Muscle layer of colon (tissue), 2 donors: ENCODE data around the gene SUSD1.
A peak's percentile ranks its signal among the peaks of the same experiment; 100 is the strongest.
"Not testable (repeated sequence)": the region's sequence is repeated elsewhere in the genome, so short reads cannot be mapped to it uniquely, and the experiment has no call there.

Experiments used
- H3K27ac ChIP-seq: one replicate; pipeline ENCODE4 v1.7.0; 2013; ENCODE audit warnings: low read depth, mild to moderate bottlenecking, low read length, moderate library complexity
- H3K27me3 ChIP-seq, 2 donors: one replicate each; pipeline ENCODE4 v1.7.0; 2013; ENCODE audit warnings: low read length in 2 of 2, mild to moderate bottlenecking in 2 of 2; ENCODE audit not compliant: insufficient read depth in 2 of 2, control insufficient read depth in 1 of 2
- H3K36me3 ChIP-seq: one replicate; pipeline ENCODE4 v1.7.0; 2013; ENCODE audit warnings: mild to moderate bottlenecking, low read length; ENCODE audit not compliant: insufficient read depth
- H3K4me1 ChIP-seq: one replicate; pipeline ENCODE4 v1.7.0; 2013; ENCODE audit warnings: mild to moderate bottlenecking, low read length; ENCODE audit not compliant: insufficient read depth
- H3K4me3 ChIP-seq, 2 donors: one replicate each; pipeline ENCODE4 v1.7.0; 2013; ENCODE audit warnings: low read length in 2 of 2, low read depth in 1 of 2, mild to moderate bottlenecking in 1 of 2, moderate library complexity in 1 of 2
- H3K9ac ChIP-seq: one replicate; pipeline ENCODE4 v1.7.0; 2013; ENCODE audit warnings: low read length
- H3K9me3 ChIP-seq: one replicate; pipeline ENCODE4 v1.7.0; 2013; ENCODE audit warnings: mild to moderate bottlenecking, low read length
- donor health status: abdominal sarcoma.
- donor health status: Adenocarcinoma of cecum.

The SUSD1 gene

DNA sequence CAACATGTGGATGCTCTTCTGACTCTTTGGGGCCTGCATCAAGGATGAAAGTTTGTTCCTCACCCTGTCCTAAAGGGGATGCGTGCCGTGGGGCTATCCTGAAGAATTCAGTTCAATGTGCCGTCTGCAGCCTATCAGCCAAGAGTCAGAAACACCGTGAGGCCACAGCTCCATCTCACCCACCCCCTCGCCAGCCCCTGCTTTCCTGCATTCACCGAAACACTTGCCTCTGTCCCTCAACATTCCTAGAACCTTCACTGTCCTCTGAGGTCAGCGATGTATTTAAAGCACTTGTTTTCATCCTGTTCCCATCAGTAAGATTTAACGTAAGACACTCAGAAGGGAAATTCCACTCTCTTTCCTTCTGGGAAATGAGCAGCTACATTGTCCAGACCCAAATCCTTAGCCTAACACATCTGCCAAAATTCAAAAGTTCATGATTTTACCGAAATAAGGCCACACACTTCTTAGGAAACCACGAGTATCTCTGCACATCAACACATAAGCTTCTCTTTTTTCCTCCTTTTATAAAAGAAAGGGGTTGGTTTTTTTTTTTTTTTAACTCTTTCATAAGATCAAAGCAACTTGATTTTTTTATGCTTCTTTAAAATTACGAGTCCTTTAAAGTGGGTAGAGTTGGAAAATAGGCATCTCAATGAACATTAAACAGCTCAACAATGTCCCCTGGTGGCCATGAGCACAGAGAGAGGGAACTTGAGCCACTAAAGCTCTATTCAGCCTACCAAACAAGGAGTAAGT is 100.7 kb downstream of the SUSD1 start:
- H3K27me3 ChIP-seq: no peaks in the 10 kb centered on the region
- H3K27ac ChIP-seq: peak overlapping the region; percentile 46
- H3K4me3 ChIP-seq: peak overlapping the region in 1 of 2 donors; percentile 15
- H3K9ac ChIP-seq: peak overlapping the region; percentile 12
- H3K9me3 ChIP-seq: no peaks in the 10 kb centered on the region
- H3K36me3 ChIP-seq: no peaks in the 10 kb centered on the region
- peaks cover 22% of the 10 kb centered on the region for H3K4me1 ChIP-seq

DNA sequence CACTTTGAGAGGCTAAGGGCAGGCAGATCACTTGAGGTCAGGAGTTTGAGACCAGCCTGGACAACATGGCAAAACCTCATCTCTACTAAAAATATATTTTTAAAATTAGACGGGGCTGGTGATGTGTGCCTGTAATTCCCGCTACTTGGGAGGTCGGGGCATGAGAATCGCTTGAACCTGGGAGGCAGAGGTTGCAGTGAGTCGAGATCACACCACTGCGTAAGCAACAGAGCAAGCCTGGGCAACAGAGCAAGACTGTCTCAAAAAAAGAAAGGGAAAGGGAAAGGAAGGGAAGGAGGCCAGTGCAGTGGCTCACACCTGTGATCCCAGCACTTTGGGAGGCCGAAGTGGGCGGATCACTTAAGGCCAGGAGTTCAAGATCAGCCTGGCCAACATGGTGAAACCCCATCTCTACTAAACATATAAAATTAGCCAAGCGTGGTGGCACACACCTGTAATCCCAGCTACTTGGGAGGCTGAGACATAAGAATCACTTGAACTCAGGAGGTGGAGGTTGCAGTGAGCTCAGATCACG is 101.4 kb downstream of the SUSD1 start:
- H3K9ac ChIP-seq, H3K36me3 ChIP-seq, H3K9me3 ChIP-seq, H3K27me3 ChIP-seq: not testable (repeated sequence)
- Histone ChIP-seq H3K27ac (peak overlapping the region; percentile 46), H3K4me1 (peaks cover 22% of the 10 kb centered on the region), H3K4me3 (peak overlapping the region in 1 of 2 donors; percentile 15)

DNA sequence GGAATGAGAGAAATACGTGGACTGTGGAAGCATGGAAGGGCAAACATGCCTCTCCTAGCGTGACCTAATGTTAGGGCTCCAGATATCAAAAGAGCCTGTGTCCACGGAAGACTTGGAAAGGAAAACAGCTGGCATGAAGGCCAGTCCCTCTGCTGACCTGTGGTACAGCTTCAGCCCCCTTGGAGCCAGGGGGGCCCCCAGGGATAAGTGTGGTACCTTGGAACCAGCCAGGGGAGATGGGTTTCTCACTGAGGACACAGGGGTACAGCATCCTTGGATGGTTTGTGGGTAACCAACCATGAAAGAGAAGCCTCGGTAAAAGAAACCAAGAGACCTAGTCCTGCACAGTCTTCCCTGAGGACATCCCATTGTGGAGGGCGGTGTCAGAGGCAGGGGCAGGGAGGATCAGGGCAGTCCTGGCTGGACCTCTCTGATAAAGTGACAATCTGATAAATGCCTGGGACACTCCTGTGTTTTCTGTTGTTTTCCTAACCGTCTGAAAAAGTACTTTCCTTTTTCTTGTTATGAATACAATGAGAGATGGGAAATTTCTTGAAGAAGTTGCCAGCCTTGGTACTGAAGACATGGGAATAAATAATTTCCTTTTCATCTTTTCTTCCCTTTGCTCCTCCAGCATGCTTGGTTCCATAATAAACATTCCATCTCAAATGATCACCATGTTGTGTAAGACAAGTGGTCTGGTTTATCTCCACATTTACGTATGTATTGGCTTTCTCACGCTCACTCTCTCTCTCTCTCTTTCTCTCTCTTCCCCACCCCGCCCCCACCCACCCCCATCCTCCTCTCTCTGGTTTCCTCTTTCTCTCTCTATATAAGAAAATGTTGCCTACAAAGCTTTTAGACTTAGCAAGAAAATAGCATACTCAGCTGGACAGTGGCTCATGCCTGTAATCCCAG is 102.1 kb downstream of the SUSD1 start:
- Histone ChIP-seq H3K27ac (peak overlapping the region; percentile 46), H3K36me3 (no peaks in the 10 kb centered on the region), H3K4me3 (peak overlapping the region in 1 of 2 donors; percentile 8), H3K4me1 (peaks cover 22% of the 10 kb centered on the region), H3K9ac (no peak overlapping the region), H3K9me3 (no peaks in the 10 kb centered on the region), H3K27me3 (no peaks in the 10 kb centered on the region)

DNA sequence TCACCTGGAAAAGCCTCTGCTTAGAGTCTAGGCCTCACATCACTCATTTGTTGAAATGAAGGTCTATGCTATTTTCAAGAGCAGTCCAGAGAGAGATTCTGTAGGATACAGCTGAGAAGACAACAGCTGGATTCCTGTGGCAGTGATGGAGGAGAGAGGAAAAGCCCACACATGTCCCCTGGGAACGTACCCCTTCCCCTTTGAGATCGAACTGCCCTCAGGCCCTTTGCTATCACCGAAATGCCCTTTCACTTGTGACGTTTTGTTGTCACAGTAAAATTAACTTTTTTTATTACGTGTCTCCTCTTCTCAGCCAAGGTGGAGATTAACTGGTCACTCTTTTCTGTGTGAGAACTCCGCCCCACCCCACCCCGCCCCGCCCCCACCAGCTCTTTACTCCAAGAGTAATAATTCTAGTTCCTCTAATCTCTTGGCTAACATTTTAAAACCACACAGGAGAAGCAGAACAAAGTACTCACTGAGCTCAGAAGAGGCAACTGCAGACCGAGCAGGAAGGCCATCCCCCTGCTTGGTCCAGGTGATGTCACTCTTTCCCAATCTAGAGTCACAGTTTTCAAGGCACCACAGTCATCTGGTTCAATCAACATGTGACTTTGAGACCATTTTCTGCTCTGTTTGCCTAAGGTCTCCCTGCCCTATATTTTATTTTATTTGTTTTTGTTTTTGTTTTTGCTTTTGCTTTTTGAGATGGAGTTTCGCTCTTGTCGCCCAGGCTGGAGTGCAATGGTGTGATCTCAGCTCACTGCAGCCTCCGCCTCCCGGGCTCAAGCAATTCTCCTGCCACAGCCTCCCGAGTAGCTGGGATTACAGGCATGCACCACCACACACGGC is 105.6 kb downstream of the SUSD1 start:
- Histone ChIP-seq H3K9me3 (no peaks in the 10 kb centered on the region), H3K9ac (no peak overlapping the region), H3K27me3 (no peaks in the 10 kb centered on the region), H3K27ac (no peak overlapping the region), H3K4me1 (peaks cover 17% of the 10 kb centered on the region), H3K4me3 (no peak overlapping the region), H3K36me3 (no peaks in the 10 kb centered on the region)

DNA sequence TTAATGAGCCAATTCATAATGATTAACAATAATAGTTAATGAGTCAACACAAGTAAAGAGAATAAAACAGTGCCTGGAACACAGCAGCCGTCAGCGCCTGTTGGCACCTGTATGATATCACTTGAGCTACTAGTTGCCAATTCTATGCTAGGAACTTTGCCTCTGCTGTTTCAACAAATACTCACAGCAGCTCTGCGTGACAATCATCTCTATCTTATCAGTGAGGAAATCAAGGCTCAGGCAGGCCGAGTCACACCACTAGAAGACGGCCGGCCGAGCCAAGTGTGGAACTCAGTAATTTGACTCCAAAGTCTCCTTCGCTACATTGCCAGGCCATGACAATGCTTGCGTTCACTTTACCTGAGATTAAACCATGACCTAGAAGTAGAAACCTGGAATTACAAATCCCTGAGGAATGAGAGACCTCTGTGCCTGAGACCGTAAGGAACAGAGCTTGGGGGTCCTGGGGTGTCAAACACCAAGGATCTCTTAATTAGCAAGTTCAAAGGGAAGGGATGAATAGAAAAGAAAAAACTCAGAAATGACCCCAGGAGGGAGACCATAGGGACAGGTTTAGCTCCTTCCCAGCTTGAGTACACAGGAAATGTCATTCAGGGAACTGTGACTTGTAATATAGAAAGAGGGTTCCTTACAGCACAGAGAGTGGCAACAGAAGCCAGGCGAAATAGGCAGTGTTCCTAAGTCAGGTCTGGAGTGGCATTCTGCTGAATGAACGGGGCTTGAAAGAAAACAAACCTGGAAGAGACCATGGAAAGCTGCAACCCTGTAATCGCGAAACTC is 109.1 kb downstream of the SUSD1 start:
- H3K27ac ChIP-seq: no peak overlapping the region
- no peak overlapping the region for H3K9ac ChIP-seq
- no peaks in the 10 kb centered on the region for H3K9me3 ChIP-seq
- H3K27me3 ChIP-seq: no peaks in the 10 kb centered on the region
- H3K36me3 ChIP-seq: no peaks in the 10 kb centered on the region
- peaks cover 3% of the 10 kb centered on the region for H3K4me1 ChIP-seq
- H3K4me3 ChIP-seq: no peak overlapping the region

DNA sequence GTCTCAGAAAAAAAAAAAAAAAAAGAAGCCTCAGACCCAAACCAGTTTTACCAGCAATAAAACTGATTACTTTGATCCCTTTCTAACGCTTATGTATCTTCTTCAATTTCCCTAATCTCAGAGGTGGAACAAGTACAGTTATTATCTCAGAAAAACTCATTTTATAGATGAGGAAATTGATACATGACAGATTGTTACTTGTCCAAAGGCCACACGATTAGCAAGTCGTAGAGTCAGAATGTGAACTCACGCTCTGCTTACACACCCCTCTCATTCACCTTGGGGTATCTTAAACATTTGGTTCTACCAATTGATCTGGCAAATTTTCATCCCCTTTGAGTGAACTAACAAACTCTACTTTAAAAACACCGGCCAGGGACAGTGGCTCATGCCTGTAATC is 110.2 kb downstream of the SUSD1 start:
- no peak overlapping the region for H3K9ac ChIP-seq
- H3K27ac ChIP-seq: no peak overlapping the region
- H3K4me3 ChIP-seq: no peak overlapping the region
- no peaks in the 10 kb centered on the region for H3K27me3 ChIP-seq
- no peaks in the 10 kb centered on the region for H3K9me3 ChIP-seq
- peaks cover 11% of the 10 kb centered on the region for H3K4me1 ChIP-seq
- no peaks in the 10 kb centered on the region for H3K36me3 ChIP-seq

DNA sequence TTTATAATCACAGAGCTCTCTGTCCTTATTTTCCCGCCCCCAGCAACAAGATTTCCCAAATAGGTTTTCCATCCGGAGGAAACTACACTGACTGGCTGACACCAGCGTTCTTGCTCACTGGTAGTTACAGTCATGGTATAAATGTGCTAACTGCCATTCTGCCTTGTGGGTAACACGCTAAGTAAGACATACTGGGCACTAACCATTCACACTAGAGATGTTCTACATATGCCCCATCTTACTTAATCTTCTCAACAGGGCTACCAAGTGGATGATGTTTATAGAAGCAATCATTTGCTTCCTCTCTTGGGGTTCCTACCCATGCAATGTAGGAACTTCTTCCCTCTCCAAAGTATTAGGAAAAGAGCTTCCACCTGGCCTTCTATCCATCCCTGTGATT is 111.5 kb downstream of the SUSD1 start:
- H3K9me3 ChIP-seq: no peaks in the 10 kb centered on the region
- no peaks in the 10 kb centered on the region for H3K27me3 ChIP-seq
- no peak overlapping the region for H3K27ac ChIP-seq

DNA sequence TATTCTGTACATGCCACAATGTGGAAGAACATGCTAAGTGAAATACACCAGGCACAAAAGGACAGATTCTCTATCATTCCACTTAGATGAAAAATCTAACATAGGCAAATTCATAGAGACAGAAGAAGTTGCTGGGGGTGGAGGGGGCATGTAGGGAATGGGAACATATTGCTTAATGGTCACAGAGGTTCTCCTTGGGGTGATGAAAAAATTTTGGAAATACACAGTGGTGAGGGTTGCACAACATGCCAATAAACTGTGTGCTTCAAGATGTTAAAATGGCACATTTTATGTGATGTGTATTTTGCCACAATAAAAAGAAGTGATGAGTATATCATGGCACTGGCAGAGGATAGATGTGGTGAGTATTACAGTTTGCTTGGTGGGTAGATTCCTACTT is 111.9 kb downstream of the SUSD1 start:
- Histone ChIP-seq H3K9ac (no peak overlapping the region), H3K36me3 (no peaks in the 10 kb centered on the region), H3K4me1 (peaks cover 28% of the 10 kb centered on the region), H3K9me3 (no peaks in the 10 kb centered on the region), H3K27ac (no peak overlapping the region), H3K4me3 (no peak overlapping the region), H3K27me3 (no peaks in the 10 kb centered on the region)

More for the DNA sequence above, 111.5 kb downstream of the SUSD1 start:
- Histone ChIP-seq H3K36me3 (no peaks in the 10 kb centered on the region), H3K4me3 (no peak overlapping the region), H3K4me1 (peaks cover 24% of the 10 kb centered on the region), H3K9ac (no peak overlapping the region)

DNA sequence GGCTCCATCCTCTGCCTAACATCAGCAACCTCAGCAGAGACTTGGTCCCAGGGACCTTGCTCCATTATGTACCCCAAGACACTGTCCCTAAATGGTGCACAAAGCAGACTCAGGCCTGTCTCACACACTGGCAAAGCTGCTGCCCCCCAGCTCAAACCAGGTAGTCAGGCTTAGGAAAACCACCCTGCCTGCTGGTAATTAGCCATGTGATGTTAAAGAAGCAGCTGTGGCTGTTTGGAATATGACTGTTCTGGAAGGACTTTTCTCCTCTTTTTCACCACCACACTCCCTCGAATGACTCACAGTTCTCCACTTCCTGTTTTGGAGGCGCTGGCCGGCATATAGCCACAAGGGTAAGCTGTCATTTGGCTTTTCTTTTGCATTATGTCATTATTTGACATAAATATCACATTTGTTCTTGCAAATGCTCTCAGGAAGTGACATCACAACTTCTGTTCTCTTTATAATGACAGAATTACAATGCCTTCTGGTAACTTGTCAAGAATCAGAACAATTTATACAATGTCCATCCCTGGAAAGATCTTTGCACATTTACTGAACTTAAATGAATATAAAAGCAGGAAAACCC is 113.9 kb downstream of the SUSD1 start:
- peak overlapping the region; percentile 39 for H3K27ac ChIP-seq

DNA sequence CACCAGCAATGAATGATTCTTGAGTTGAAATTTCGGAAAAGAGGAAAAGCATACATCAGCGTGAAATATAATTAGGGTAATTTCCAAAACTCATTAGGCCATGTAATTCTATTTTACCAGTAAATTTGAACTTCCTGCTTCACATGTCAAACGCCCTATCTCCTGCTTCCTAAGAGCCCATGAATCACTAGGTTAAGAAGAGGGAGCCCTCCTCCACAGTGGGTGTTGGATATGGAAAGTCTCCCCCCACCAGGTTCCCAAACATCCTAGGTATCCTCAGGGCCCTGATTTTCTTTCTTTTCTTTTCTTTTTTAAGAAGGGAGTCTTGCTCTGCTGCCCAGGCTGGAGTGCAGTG is 115.2 kb downstream of the SUSD1 start:
- Histone ChIP-seq H3K4me3 (no peak overlapping the region), H3K36me3 (no peaks in the 10 kb centered on the region), H3K9me3 (no peaks in the 10 kb centered on the region), H3K27me3 (no peaks in the 10 kb centered on the region), H3K4me1 (peaks cover 35% of the 10 kb centered on the region), H3K9ac (no peak overlapping the region), H3K27ac (no peak overlapping the region)

More for the DNA sequence above, 113.9 kb downstream of the SUSD1 start:
- no peaks in the 10 kb centered on the region for H3K9me3 ChIP-seq
- no peak overlapping the region for H3K9ac ChIP-seq
- H3K4me1 ChIP-seq: peaks cover 35% of the 10 kb centered on the region
- H3K36me3 ChIP-seq: no peaks in the 10 kb centered on the region
- no peak overlapping the region for H3K4me3 ChIP-seq
- no peaks in the 10 kb centered on the region for H3K27me3 ChIP-seq
